Liver (tissue), 9 donors: ENCODE data around the gene GLRA3. TPM values are rescaled to one million over a fixed set of nuclear protein-coding genes. Genes with fewer than 3 reads are reported as not detected.

ENCODE experiments used
- DNase-seq: peaks from one replicate; pipeline ENCODE4 v3.0.0-alpha.2; 2017; ENCODE audit warnings: low spot score
- H3K27ac ChIP-seq, 2 donors: one replicate each; pipeline ENCODE4 v1.7.0; 2013; ENCODE audit warnings: inconsistent platforms in 2 of 2, low read length in 2 of 2, control low read depth in 1 of 2, low read depth in 1 of 2, mild to moderate bottlenecking in 1 of 2
- H3K27me3 ChIP-seq, 4 donors: one replicate each; pipeline versions ENCODE4 v1.6.1 to v1.7.0; 2013; ENCODE audit warnings: low read length in 3 of 4, inconsistent platforms in 1 of 4, mild to moderate bottlenecking in 1 of 4, moderate library complexity in 1 of 4; ENCODE audit not compliant: control insufficient read depth in 4 of 4, insufficient read depth in 4 of 4
- H3K36me3 ChIP-seq, 4 donors: one replicate each; pipeline versions ENCODE4 v1.6.1 to v1.7.0; 2013; ENCODE audit warnings: low read length in 3 of 4, mild to moderate bottlenecking in 3 of 4, low read depth in 1 of 4, moderate library complexity in 1 of 4; ENCODE audit not compliant: control insufficient read depth in 4 of 4, insufficient read depth in 3 of 4
- H3K4me1 ChIP-seq, 4 donors: one replicate each; pipeline versions ENCODE4 v1.6.1 to v1.7.0; 2013; ENCODE audit warnings: low read length in 3 of 4, mild to moderate bottlenecking in 3 of 4, moderate library complexity in 1 of 4; ENCODE audit not compliant: control insufficient read depth in 4 of 4, insufficient read depth in 4 of 4
- H3K4me3 ChIP-seq, 3 donors: one replicate each; pipeline versions ENCODE4 v1.6.1 to v1.7.0; 2013; ENCODE audit warnings: low read length in 3 of 3, control low read depth in 1 of 3, low read depth in 1 of 3, mild to moderate bottlenecking in 1 of 3
- H3K9ac ChIP-seq, 2 donors: one replicate each; pipeline ENCODE4 v1.7.0; 2013; ENCODE audit warnings: low read length in 2 of 2, mild to moderate bottlenecking in 2 of 2, moderate library complexity in 2 of 2, control low read depth in 1 of 2, low read depth in 1 of 2
- H3K9me3 ChIP-seq, 4 donors: one replicate each; pipeline versions ENCODE4 v1.6.1 to v1.7.0; 2013; ENCODE audit warnings: low read length in 3 of 4; ENCODE audit not compliant: control insufficient read depth in 4 of 4
- EGR1 ChIP-seq, 2 donors: IDR thresholded peaks; 2 replicates each; pipeline ENCODE4 v1.6.1; 2016 to 2018; ENCODE audit warnings: antibody characterized with exemption in 2 of 2, low read depth in 2 of 2
- FOXA1 ChIP-seq: IDR thresholded peaks from 2 replicates; pipeline ENCODE4 v1.6.1; 2016; ENCODE audit warnings: antibody characterized with exemption
- FOXA2 ChIP-seq: IDR thresholded peaks from 2 replicates; pipeline ENCODE4 v1.6.1; 2016; ENCODE audit warnings: antibody characterized with exemption
- GABPA ChIP-seq, 2 donors: IDR thresholded peaks in 1 of 2; conservative IDR thresholded peaks in 1 of 2; 2 replicates each; pipeline ENCODE4 v1.6.1; 2016; ENCODE audit warnings: antibody characterized with exemption in 2 of 2, mild to moderate bottlenecking in 1 of 2, moderate library complexity in 1 of 2
- HNF4A ChIP-seq, 2 donors: conservative IDR thresholded peaks; 2 replicates each; pipeline ENCODE4 v1.6.1; 2016; ENCODE audit warnings: antibody characterized with exemption in 2 of 2, mild to moderate bottlenecking in 2 of 2
- HNF4G ChIP-seq: IDR thresholded peaks from 2 replicates; pipeline ENCODE4 v1.6.1; 2016; ENCODE audit warnings: antibody characterized with exemption
- JUND ChIP-seq, 2 donors: IDR thresholded peaks; 2 replicates each; pipeline ENCODE4 v1.6.1; 2016; ENCODE audit warnings: antibody characterized with exemption in 2 of 2
- NR2F2 ChIP-seq: IDR thresholded peaks from 2 replicates; pipeline ENCODE4 v1.6.1; 2016; ENCODE audit warnings: antibody characterized with exemption
- RAD21 ChIP-seq, 2 donors: IDR thresholded peaks; 2 replicates each; pipeline ENCODE4 v1.6.1; 2016; ENCODE audit warnings: antibody characterized with exemption in 2 of 2, mild to moderate bottlenecking in 2 of 2
- RXRA ChIP-seq, 2 donors: IDR thresholded peaks; 2 replicates each; pipeline ENCODE4 v1.6.1; 2017 to 2018; ENCODE audit warnings: antibody characterized with exemption in 2 of 2, mild to moderate bottlenecking in 1 of 2
- SP1 ChIP-seq: IDR thresholded peaks from 2 replicates; pipeline ENCODE4 v1.6.1; 2018; ENCODE audit warnings: antibody characterized with exemption, mild to moderate bottlenecking
- TAF1 ChIP-seq: conservative IDR thresholded peaks from 2 replicates; pipeline ENCODE4 v1.6.1; 2016; ENCODE audit warnings: antibody characterized with exemption, mild to moderate bottlenecking
- YY1 ChIP-seq: IDR thresholded peaks from 2 replicates; pipeline ENCODE4 v1.6.1; 2016; ENCODE audit warnings: antibody characterized with exemption, mild to moderate bottlenecking
- WGBS: extraction: QIAGEN DNeasy Blood & Tissue Kit; methylation state at CpG from one replicate; pipeline ENCODE4 v1.1.7; 2013; 5-methylcytosine and 5-hydroxymethylcytosine counted together
- polyA plus RNA-seq, 2 donors: library from polyadenylated mRNA; stranded (reverse) in 1 of 2; unstranded in 1 of 2; fragments of 200-250 nt in 1 of 2; fragments of >200 nt in 1 of 2; fragmentation: Nextera tagmentation in 1 of 2; extraction: Ambion mirVana in 1 of 2; gene quantifications; one replicate each; pipeline versions ENCODE4 v1.2.1 to v1.2.3, GENCODE V29; 2013 to 2015
- total RNA-seq, 2 donors: library from RNA; depleted of rRNA; stranded (reverse); fragments of >200 nt; gene quantifications; one replicate each; pipeline ENCODE4 v1.2.3, GENCODE V29; 2014
- TF ChIP-seq, protein P1 (sequence below): fragments of 150-350 bp; IDR thresholded peaks from 2 replicates; pipeline ENCODE4 v1.5.1; 2017; ENCODE audit warnings: improper control_type of control experiment, low read depth, low read length; ENCODE audit not compliant: missing input control
- TF ChIP-seq, protein P2 (sequence below): IDR thresholded peaks from 2 replicates; pipeline ENCODE4 v1.6.1; 2016; ENCODE audit warnings: antibody characterized with exemption
- TF ChIP-seq, protein P3 (sequence below): IDR thresholded peaks from 2 replicates; pipeline ENCODE4 v1.6.1; 2016; ENCODE audit warnings: antibody characterized with exemption
- TF ChIP-seq, protein P4 (sequence below): IDR thresholded peaks from 2 replicates; pipeline ENCODE4 v1.6.1; 2016; ENCODE audit warnings: antibody characterized with exemption
- TF ChIP-seq, protein P5 (sequence below): IDR thresholded peaks from 2 replicates; pipeline ENCODE4 v1.6.1; 2016; ENCODE audit warnings: antibody characterized with exemption, mild to moderate bottlenecking
- donor health status: healthy.
- donor health status: healthy.
- donor health status: healthy.
- donor health status: healthy.
- donor health status: healthy.

GLRA3 gene
- total and polyA plus RNA-seq, 4 donors: not detected

DNA sequence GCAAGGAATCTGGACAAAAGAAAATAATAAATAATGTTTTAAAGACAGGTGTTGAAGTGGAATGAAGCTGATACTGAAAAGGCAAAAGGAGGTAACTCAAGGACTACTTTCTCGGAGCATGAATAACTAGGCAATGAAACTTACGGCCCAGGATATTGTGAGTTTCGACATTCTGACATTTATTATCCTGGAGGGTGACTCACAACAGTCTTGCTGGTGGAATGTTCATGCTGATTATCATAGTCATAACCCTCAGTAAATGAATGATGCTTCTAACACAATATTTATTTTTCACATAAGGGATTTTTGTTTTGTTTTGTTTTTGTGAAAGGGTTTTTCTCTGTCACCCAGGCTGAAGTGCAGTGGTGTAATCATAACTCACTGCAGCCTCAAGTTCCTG lies 159.8 kb downstream of the GLRA3 start:
- Histone ChIP-seq H3K36me3 (no peaks in the 10 kb centered on the region), H3K4me3 (no peak overlapping the region), H3K9me3 (no peaks in the 10 kb centered on the region), H3K27ac (no peak overlapping the region), H3K27me3 (no peaks in the 10 kb centered on the region), H3K4me1 (no peaks in the 10 kb centered on the region), H3K9ac (no peak overlapping the region)
- TF ChIP-seq, protein P1, sequence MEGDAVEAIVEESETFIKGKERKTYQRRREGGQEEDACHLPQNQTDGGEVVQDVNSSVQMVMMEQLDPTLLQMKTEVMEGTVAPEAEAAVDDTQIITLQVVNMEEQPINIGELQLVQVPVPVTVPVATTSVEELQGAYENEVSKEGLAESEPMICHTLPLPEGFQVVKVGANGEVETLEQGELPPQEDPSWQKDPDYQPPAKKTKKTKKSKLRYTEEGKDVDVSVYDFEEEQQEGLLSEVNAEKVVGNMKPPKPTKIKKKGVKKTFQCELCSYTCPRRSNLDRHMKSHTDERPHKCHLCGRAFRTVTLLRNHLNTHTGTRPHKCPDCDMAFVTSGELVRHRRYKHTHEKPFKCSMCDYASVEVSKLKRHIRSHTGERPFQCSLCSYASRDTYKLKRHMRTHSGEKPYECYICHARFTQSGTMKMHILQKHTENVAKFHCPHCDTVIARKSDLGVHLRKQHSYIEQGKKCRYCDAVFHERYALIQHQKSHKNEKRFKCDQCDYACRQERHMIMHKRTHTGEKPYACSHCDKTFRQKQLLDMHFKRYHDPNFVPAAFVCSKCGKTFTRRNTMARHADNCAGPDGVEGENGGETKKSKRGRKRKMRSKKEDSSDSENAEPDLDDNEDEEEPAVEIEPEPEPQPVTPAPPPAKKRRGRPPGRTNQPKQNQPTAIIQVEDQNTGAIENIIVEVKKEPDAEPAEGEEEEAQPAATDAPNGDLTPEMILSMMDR: no peak
- no peak for TF ChIP-seq HNF4G
- no peak for TF ChIP-seq SP1
- TF ChIP-seq JUND (IDR thresholded peaks at IDR 0.05): no peak
- TF ChIP-seq, protein P2, sequence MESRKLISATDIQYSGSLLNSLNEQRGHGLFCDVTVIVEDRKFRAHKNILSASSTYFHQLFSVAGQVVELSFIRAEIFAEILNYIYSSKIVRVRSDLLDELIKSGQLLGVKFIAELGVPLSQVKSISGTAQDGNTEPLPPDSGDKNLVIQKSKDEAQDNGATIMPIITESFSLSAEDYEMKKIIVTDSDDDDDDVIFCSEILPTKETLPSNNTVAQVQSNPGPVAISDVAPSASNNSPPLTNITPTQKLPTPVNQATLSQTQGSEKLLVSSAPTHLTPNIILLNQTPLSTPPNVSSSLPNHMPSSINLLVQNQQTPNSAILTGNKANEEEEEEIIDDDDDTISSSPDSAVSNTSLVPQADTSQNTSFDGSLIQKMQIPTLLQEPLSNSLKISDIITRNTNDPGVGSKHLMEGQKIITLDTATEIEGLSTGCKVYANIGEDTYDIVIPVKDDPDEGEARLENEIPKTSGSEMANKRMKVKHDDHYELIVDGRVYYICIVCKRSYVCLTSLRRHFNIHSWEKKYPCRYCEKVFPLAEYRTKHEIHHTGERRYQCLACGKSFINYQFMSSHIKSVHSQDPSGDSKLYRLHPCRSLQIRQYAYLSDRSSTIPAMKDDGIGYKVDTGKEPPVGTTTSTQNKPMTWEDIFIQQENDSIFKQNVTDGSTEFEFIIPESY: no peak
- TF ChIP-seq TAF1: no peak
- TF ChIP-seq, protein P3, sequence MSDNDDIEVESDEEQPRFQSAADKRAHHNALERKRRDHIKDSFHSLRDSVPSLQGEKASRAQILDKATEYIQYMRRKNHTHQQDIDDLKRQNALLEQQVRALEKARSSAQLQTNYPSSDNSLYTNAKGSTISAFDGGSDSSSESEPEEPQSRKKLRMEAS: no peak
- no peak for TF ChIP-seq YY1
- no peak for TF ChIP-seq GABPA (IDR thresholded peaks at IDR 0.05 in 1 of 2, conservative IDR thresholded peaks at IDR 0.05 in 1 of 2)
- TF ChIP-seq, protein P4, sequence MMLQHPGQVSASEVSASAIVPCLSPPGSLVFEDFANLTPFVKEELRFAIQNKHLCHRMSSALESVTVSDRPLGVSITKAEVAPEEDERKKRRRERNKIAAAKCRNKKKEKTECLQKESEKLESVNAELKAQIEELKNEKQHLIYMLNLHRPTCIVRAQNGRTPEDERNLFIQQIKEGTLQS: no peak
- no peak for TF ChIP-seq FOXA2
- TF ChIP-seq RAD21 (IDR thresholded peaks at IDR 0.05): no peak
- no peak for TF ChIP-seq NR2F2
- no peak for TF ChIP-seq HNF4A (conservative IDR thresholded peaks at IDR 0.05)
- TF ChIP-seq EGR1 (IDR thresholded peaks at IDR 0.05; ENCODE audit: low read depth in 2 of 2): no peak
- TF ChIP-seq, protein P5, sequence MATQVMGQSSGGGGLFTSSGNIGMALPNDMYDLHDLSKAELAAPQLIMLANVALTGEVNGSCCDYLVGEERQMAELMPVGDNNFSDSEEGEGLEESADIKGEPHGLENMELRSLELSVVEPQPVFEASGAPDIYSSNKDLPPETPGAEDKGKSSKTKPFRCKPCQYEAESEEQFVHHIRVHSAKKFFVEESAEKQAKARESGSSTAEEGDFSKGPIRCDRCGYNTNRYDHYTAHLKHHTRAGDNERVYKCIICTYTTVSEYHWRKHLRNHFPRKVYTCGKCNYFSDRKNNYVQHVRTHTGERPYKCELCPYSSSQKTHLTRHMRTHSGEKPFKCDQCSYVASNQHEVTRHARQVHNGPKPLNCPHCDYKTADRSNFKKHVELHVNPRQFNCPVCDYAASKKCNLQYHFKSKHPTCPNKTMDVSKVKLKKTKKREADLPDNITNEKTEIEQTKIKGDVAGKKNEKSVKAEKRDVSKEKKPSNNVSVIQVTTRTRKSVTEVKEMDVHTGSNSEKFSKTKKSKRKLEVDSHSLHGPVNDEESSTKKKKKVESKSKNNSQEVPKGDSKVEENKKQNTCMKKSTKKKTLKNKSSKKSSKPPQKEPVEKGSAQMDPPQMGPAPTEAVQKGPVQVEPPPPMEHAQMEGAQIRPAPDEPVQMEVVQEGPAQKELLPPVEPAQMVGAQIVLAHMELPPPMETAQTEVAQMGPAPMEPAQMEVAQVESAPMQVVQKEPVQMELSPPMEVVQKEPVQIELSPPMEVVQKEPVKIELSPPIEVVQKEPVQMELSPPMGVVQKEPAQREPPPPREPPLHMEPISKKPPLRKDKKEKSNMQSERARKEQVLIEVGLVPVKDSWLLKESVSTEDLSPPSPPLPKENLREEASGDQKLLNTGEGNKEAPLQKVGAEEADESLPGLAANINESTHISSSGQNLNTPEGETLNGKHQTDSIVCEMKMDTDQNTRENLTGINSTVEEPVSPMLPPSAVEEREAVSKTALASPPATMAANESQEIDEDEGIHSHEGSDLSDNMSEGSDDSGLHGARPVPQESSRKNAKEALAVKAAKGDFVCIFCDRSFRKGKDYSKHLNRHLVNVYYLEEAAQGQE: no peak
- no peak for TF ChIP-seq RXRA (IDR thresholded peaks at IDR 0.05)
- TF ChIP-seq FOXA1: no peak
- 77% methylated on average over 3 of the region's 3 CpGs for WGBS
- DNase-seq: no peak
